HFF-Myc (cell line): Measurements from ENCODE around the gene DIP2C.

ENCODE experiments used
- DNase-seq: peaks from one replicate; pipeline ENCODE4 v3.0.0-alpha.2; 2011; ENCODE audit warnings: low read depth; ENCODE audit errors: extremely low read depth
- H3K4me3 ChIP-seq: replicated peaks from 2 replicates; pipeline ENCODE4 v1.5.1; 2011; ENCODE audit warnings: low read depth, mild to moderate bottlenecking, control low read depth, low read length
- TF ChIP-seq, protein P1 (sequence below): IDR thresholded peaks from 2 replicates; pipeline ENCODE4 v1.5.1; 2012; ENCODE audit warnings: mild to moderate bottlenecking, low read depth, low read length, control low read depth; ENCODE audit errors: missing control alignments

Gene DIP2C

DNA sequence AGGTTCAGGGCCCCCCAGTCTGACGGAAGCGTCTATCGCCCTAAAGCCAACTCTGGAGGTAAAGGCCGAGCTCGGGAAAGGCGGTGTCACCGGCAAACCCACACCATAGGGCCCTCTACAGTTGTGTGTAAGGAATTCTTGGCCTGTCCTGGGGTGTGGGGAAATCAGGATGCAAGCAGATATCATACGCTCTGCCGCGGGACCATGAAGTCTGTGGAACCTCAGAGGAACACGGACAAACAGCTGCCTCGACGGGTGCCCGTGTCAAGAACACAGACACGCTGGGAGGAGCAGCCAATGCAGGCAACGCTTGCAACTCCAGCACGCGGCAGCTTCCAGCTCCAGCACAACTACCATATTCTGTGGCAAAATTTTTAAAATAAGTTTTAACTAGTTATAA lies 157.9 kb downstream of the DIP2C start:
- DNase-seq: no peak
- H3K4me3 ChIP-seq: no peak overlapping the region
- TF ChIP-seq, protein P1, sequence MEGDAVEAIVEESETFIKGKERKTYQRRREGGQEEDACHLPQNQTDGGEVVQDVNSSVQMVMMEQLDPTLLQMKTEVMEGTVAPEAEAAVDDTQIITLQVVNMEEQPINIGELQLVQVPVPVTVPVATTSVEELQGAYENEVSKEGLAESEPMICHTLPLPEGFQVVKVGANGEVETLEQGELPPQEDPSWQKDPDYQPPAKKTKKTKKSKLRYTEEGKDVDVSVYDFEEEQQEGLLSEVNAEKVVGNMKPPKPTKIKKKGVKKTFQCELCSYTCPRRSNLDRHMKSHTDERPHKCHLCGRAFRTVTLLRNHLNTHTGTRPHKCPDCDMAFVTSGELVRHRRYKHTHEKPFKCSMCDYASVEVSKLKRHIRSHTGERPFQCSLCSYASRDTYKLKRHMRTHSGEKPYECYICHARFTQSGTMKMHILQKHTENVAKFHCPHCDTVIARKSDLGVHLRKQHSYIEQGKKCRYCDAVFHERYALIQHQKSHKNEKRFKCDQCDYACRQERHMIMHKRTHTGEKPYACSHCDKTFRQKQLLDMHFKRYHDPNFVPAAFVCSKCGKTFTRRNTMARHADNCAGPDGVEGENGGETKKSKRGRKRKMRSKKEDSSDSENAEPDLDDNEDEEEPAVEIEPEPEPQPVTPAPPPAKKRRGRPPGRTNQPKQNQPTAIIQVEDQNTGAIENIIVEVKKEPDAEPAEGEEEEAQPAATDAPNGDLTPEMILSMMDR: no peak

DNA sequence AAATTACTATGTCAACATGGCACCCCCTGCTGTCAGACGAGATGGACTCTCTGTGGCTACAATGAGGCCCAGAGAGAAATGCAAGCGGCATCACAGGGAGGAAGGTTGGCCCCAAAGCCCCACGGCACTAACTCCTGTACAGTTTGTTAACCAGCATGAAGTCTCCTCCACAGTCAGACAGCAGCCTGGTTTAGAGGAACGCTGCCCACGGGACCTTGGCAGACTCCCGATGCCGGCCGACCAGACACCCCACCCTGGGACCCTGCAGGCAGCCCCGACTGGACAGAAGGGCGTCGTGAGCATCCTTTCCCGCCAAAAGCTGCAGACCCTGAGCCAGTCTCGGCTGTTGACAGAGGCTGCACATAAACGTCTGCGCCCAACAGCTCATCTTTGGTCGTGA lies 158.8 kb downstream of the DIP2C start:
- no peak for DNase-seq
- no peak overlapping the region for H3K4me3 ChIP-seq
- TF ChIP-seq, protein P1: no peak

GRCh38 chr10:529468-530230 lies 159.8 kb downstream of the DIP2C start:
- no peak overlapping the region for H3K4me3 ChIP-seq
- no peak for DNase-seq
- TF ChIP-seq, protein P1: no peak

GRCh38 chr10:528173-529165 lies 161.0 kb downstream of the DIP2C start:
- no peak overlapping the region for H3K4me3 ChIP-seq
- DNase-seq: no peak
- TF ChIP-seq, protein P1: no peak

DNA sequence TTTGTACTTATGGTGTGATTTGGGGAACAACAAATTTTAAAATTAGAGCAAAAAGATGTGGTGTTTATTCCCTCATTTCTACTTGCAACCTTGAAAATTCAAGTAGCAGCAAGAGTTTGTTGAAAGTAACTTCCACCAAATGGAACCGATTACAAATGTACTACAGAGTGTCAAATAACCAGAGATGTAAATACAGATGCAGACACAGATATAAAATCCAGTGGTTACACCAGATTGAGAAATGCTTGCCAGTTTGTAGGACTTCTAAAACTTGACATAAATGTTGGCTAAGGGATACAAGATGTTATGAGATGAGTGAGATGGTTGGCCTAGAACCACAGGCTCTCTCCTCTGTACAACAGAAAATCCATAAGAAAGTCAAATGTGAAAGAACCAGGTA lies 162.1 kb downstream of the DIP2C start:
- TF ChIP-seq, protein P1: no peak
- no peak for DNase-seq
- H3K4me3 ChIP-seq: no peak overlapping the region

DNA sequence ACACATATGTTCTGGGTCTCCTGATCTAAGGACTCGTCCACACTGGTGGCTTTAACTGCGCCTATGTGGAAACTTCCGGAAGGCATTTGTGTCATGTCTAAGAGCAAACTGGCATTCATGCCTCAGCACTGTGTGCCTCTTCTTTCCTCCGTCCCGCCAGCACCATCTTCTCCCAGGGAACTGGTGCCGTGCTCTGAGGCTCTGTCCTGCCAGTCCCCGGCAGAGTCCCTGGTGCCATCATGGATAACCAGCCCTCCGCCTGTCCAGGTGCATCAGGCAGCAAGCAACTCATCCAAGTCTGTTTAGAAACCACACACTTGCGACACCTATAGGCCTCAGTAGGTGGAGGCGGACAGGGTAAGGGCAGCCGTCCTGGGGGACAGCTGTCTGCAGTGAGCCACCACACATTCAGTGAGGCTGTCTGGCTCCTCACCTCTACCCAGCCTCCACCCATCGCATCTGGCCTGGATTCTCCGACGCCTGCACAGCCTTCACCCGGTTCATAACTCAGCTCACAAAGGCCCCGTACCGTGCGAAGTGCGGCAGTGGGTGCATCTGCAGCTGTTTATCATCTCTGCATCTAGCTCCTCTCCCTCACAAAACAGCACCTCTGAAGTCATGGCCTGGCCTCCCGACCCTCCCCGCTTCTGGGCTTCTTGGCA lies 162.7 kb downstream of the DIP2C start:
- no peak for DNase-seq
- H3K4me3 ChIP-seq: no peak overlapping the region
- TF ChIP-seq, protein P1: no peak
